Aorta (tissue), 5 donors: Measurements from ENCODE around the gene DDAH2. TPM values are rescaled to one million over a fixed set of nuclear protein-coding genes. Genes with fewer than 3 reads are reported as not detected.

Experiments
- ATAC-seq: fragments of 200-7000 bp; cut with Tn5 transposase; one replicate; pipeline ENCODE4 v1.9.1; 2022; ENCODE audit warnings: moderate library complexity; ENCODE audit not compliant: low FRiP score
- DNase-seq, 2 donors: peaks; one replicate each; pipeline ENCODE4 v3.0.0-alpha.2; 2020
- H3K27ac ChIP-seq, 2 donors: one replicate each; pipeline ENCODE4 v1.5.1; 2013; ENCODE audit warnings: low read length in 2 of 2, mild to moderate bottlenecking in 2 of 2, moderate library complexity in 2 of 2, control low read depth in 1 of 2, inconsistent platforms in 1 of 2, low read depth in 1 of 2
- H3K27me3 ChIP-seq, 2 donors: one replicate each; pipeline ENCODE4 v1.6.1; 2013; ENCODE audit warnings: control low read depth in 1 of 2, low read length in 1 of 2, mild to moderate bottlenecking in 1 of 2, moderate library complexity in 1 of 2; ENCODE audit not compliant: insufficient read depth in 2 of 2, control insufficient read depth in 1 of 2
- H3K36me3 ChIP-seq, 2 donors: one replicate each; pipeline ENCODE4 v1.6.1; 2013; ENCODE audit warnings: control low read depth in 1 of 2, low read length in 1 of 2, mild to moderate bottlenecking in 1 of 2; ENCODE audit not compliant: insufficient read depth in 2 of 2, control insufficient read depth in 1 of 2
- H3K4me1 ChIP-seq, 2 donors: one replicate each; pipeline ENCODE4 v1.6.1; 2013; ENCODE audit warnings: low read length in 2 of 2, control low read depth in 1 of 2, mild to moderate bottlenecking in 1 of 2, moderate library complexity in 1 of 2; ENCODE audit not compliant: insufficient read depth in 2 of 2, control insufficient read depth in 1 of 2
- H3K4me3 ChIP-seq, 2 donors: one replicate each; pipeline ENCODE4 v1.5.1; 2013; ENCODE audit warnings: low read length in 2 of 2, control low read depth in 1 of 2, mild to moderate bottlenecking in 1 of 2
- H3K9me3 ChIP-seq: one replicate; pipeline ENCODE4 v1.6.1; 2013; ENCODE audit warnings: mild to moderate bottlenecking, low read length; ENCODE audit not compliant: control insufficient read depth
- WGBS, 2 donors: extraction: QIAGEN DNeasy Blood & Tissue Kit; methylation state at CpG; one replicate each; pipeline ENCODE4 v1.1.7; 2013; 5-methylcytosine and 5-hydroxymethylcytosine counted together
- intact Hi-C, 2 donors: fragments of 100-400 bp; cut with DNase I; formaldehyde crosslinking; loops; one replicate each; pipeline versions ENCODE4 v1.14.2 to v1.15.0; 2022
- polyA plus RNA-seq, 2 donors: library from polyadenylated mRNA; stranded (reverse); fragments of 200-250 nt; gene quantifications; one replicate each; pipeline ENCODE4 v1.2.3, GENCODE V29; 2013
- total RNA-seq, 2 donors: library from RNA; stranded (reverse); fragmentation: NEBNext Ultra II Directional; extraction: Animal tissue kit (Norgen Biotek cat#: 25700); gene quantifications; one replicate each; pipeline ENCODE4 v1.2.1, GENCODE V29; 2021
- donor health status: healthy with polysubstance abuse.
- donor health status: Bipolar disorder and iron deficiency.
- donor health status: DM: no; HTN: no; CAD: no.
- donor health status: DM: no; HTN: no; CAD: no.
- donor health status: DM: yes; HTN: yes; CAD: no.

Gene DDAH2
- total and polyA plus RNA-seq, 4 donors: 118 to 189 (median 127) TPM

DNA sequence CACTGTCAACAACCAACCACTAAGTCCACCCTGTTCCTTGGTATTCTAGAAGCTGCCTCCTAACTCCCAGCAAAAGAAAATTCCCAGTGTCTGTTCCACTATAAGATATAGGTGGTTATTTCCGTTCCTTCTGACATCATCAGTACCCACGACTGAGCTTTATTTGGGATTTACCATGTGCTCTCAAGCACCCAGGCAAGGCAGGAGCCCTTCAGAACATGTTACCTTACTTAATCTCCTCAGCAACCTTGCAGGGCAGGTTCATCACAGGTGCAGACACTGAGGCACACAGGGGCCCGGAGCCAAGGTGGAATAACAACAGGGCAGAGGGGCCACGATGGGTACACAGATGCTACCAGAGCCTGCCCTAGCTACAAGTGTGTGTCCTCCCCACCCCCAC, 36.7 kb downstream of the DDAH2 start:
- 79% methylated on average over 4 of the region's 4 CpGs for WGBS, 2 donors
- Histone ChIP-seq H3K4me1 (no peaks in the 10 kb centered on the region), H3K36me3 (peaks cover 0 to 6% of the 10 kb centered on the region in 2 donors), H3K27me3 (no peaks in the 10 kb centered on the region), H3K9me3 (no peaks in the 10 kb centered on the region), H3K4me3 (no peak overlapping the region), H3K27ac (no peak overlapping the region)
- intact Hi-C loops: loop anchor here in 1 of 2 donors (10.0 kb wide), 1 partner anchor 192 kb away; no protein-coding TSS in a partner anchor
- ATAC-seq: no peak
- no peak for DNase-seq

DNA sequence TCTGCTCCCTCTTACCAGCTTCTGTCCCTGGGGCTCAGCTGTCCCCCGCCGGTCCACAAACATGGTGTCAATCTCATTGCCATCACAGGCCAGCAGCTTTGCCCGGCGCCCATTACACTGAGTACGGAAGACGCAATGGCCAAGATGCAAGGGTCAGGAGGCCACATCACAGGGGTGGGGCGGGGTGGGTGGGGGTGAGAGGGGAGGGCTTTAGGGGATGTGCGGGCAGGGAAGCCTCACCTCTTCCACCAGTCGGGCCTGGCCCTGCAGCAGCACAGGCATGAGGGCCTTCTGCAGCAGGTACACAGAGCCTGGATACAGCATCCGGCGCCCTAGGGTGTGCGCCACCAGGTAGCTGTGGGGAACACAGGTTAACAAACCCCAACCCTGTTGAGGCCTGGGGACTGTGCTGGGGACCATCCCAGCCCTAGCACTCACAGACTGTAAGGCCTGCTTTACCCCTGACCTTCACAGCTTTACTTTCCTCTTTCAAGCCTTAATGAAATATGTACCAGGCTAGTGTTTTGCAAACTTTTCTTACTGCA, 37.5 kb downstream of the DDAH2 start:
- ATAC-seq: no peak
- DNase-seq: no peak
- H3K36me3 ChIP-seq: peaks cover 0 to 4% of the 10 kb centered on the region in 2 donors
- no peaks in the 10 kb centered on the region for H3K9me3 ChIP-seq
- no peaks in the 10 kb centered on the region for H3K27me3 ChIP-seq
- WGBS, 2 donors: 91 to 93% methylated on average over 12 of the region's 12 CpGs
- no peak overlapping the region for H3K27ac ChIP-seq
- H3K4me1 ChIP-seq: no peaks in the 10 kb centered on the region
- H3K4me3 ChIP-seq: no peak overlapping the region
- intact Hi-C loops: loop anchor here in 1 of 2 donors (10.0 kb wide), 1 partner anchor 193 kb away; no protein-coding TSS in a partner anchor

DNA sequence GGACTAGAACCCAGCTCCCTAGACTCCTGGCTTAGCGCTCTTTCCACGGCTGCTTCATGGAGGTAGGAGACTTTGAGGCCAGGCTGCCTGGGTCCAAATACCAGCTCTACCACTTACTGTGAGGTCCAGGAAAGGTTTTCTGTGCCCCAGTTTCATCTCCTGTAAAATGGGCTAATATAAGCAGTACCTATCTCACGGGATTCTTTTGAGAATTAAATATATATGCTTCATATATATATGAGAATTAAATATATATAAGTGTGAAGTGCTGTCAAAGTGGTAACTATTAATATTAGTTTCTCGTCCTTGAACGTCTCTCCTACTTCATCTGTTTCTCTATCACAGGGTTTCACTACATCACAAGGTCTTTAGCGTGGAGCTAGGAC, 38.0 kb downstream of the DDAH2 start:
- H3K4me1 ChIP-seq: no peaks in the 10 kb centered on the region
- no peaks in the 10 kb centered on the region for H3K27me3 ChIP-seq
- ATAC-seq (no peak), DNase-seq (no peak)
- no peaks in the 10 kb centered on the region for H3K9me3 ChIP-seq
- 88 to 89% methylated on average over 6 of the region's 6 CpGs for WGBS, 2 donors
- peaks cover 0 to 6% of the 10 kb centered on the region in 2 donors for H3K36me3 ChIP-seq
- intact Hi-C loops: loop anchor here in 1 of 2 donors (10.0 kb wide), 1 partner anchor 194 kb away; no protein-coding TSS in a partner anchor
- no peak overlapping the region for H3K27ac ChIP-seq
- H3K4me3 ChIP-seq: no peak overlapping the region

DNA sequence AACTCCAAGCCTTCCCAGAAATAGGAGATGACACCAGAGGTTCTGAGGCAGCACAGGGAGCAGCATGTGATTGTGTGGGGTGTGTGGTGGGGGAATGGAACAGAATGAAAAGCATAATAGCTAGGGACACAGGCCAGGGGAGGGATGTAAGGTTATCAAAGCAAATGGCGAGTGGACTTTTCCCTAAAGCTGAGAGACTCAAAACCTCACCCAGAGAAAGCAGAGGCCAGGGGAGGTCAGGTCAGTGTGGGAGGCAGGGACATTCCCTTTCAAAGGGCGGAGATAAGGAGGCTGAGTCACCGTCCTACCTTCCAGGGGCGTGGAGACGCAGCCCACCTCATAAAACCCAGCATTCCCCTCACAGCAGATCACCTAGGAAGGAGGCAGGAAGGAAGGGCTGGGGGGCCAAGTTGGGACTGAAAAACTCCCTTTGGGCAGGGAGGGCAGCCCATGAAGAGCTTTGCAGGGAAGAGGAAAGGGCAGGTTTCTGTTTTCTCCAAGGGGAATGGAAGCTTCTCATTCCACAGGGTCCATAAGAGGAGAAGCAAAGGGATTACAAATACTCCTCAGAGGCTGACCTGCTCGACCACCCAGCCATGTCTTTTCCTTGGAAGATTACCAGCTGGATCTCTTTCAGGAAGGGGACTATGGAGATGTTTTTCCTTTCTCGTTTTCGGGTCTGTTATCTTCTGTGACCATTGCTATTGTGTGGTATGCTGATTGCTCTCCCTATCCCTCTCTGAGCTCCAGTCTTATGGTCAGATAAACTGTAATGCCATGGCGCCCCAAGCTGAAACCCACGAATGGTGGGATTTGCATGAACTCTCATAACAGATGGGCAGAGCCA, 38.6 kb downstream of the DDAH2 start:
- H3K27me3 ChIP-seq: no peaks in the 10 kb centered on the region
- H3K4me1 ChIP-seq: no peaks in the 10 kb centered on the region
- H3K4me3 ChIP-seq: no peak overlapping the region
- WGBS, 2 donors: 59 to 63% methylated on average over 10 of the region's 10 CpGs
- H3K9me3 ChIP-seq: no peaks in the 10 kb centered on the region
- intact Hi-C loops: loop anchor here in 1 of 2 donors (10.0 kb wide), 1 partner anchor 194 kb away; no protein-coding TSS in a partner anchor
- peaks cover 0 to 6% of the 10 kb centered on the region in 2 donors for H3K36me3 ChIP-seq
- H3K27ac ChIP-seq: no peak overlapping the region
- DNase-seq (no peak), ATAC-seq (no peak)

DNA sequence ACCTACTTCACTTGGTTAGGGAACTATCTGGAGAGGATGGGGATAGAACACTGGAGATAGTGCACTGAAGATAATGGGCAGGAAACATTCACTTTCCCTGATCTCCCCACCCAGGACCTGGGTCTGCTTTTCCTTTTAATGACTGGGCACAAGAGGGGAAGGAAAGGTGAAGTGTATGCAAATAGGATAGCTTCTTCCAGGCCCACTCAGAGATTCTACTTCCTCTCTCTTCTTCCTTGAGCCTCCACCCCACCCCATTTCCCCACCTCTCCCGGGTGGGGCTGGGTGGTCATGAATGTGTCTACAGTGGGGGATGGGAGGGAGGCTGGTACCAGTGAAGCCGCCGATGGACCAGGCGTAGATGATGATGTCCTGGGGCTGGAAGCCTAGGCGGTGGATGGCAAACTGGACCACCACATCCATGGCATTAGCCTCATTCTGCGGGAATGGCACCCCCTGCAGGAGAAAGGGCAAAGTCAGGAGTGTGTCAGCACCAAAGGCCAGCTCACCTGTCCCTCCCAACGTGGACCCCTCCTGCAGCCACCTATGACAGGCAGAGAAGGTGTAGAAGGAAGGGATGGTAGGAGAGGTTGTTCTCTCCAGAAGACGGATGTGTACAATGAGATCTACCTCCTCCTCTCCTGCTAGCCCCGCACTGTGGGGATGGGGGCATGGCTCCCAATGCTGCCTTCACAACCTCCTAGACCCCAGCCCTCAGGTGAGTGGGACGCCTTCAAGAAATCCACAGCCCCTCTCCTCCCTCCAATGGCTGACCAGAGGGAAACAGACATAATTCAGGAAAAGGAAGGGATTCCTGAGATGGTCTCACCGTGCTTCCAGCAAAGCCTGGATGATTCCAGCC, 39.6 kb downstream of the DDAH2 start:
- Histone ChIP-seq H3K27ac (no peak overlapping the region), H3K4me3 (no peak overlapping the region), H3K27me3 (no peaks in the 10 kb centered on the region), H3K9me3 (no peaks in the 10 kb centered on the region), H3K36me3 (peaks cover 0 to 6% of the 10 kb centered on the region in 2 donors), H3K4me1 (no peaks in the 10 kb centered on the region)
- ATAC-seq (no peak), DNase-seq (no peak)
- intact Hi-C loops: loop anchor here (10.0 kb wide), 3 partner anchors 145 to 195 kb away; partner anchors contain the start of gene NEU1 (in 1 of the 2)
- 75 to 76% methylated on average over 11 of the region's 11 CpGs for WGBS, 2 donors

DNA sequence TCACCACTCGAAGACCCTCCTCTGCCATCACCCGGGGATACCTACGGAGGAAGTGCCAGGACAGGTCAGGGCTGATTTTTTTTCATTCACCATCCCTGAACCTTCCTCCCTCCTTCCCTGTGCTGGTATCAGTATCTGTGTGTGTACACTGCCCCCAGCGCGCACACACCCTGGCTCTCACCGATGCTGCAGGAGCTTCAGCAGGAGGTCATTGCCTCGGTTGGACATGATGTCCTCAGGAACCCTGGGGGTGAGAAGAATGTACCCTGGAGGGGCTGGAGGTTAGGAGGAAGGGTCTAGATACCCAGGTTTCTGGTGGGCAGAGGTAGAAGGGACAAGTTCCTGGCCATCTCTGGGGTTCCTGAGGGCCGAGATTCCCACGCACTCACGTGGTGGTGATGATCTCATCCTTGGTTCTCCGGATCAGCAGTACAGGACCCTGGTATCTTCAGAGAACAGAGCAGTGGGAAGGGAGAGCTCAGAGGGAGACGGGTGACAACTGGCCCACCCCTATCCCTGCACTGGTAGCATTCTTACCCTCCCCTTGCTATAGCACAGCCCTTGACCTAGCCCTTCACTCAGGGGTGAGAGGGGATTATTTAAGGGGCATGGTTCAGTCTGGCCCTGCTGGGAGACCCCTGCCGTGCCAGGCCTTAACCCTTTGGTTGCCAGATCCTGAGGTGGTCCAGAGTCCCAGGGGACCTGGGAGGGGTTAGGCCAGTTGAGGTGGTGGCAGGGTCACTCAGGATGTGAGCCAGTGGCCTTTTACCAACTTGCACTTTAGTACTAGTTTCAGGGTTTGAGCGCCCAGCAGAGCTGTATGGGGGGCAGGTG, 41.0 kb downstream of the DDAH2 start:
- Histone ChIP-seq H3K9me3 (no peaks in the 10 kb centered on the region), H3K4me1 (no peaks in the 10 kb centered on the region), H3K4me3 (no peak overlapping the region), H3K27ac (no peak overlapping the region), H3K27me3 (no peaks in the 10 kb centered on the region), H3K36me3 (peaks cover 0 to 6% of the 10 kb centered on the region in 2 donors)
- intact Hi-C loops: loop anchor here (10.0 kb wide), 2 partner anchors 147 to 177 kb away; partner anchors contain the start of gene NEU1 (in 1 of the 2)
- DNase-seq: no peak
- ATAC-seq: no peak
- 73 to 80% methylated on average over 14 of the region's 14 CpGs for WGBS, 2 donors

DNA sequence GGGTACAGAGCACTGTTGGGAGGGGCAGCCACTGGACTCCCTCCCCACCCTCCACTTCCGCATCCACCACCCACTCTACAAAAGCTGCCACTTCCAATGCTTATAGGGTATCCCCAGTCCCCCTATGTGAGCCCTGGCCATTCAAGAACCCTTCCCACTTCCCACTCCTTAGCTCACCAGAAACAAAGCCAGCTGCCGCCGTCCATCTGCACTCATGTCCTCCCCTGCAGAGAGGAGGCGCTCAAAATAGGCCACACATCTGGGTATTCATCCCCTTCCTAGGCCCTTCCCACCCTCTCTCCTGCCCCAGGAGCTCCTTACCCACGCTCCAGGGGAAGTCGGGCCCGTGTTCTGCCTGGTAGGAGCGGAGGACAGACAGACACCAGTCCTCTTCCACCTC, 41.8 kb downstream of the DDAH2 start:
- 84 to 87% methylated on average over 8 of the region's 8 CpGs for WGBS, 2 donors
- Histone ChIP-seq H3K27ac (no peak overlapping the region), H3K4me3 (no peak overlapping the region), H3K4me1 (no peaks in the 10 kb centered on the region), H3K9me3 (no peaks in the 10 kb centered on the region), H3K27me3 (no peaks in the 10 kb centered on the region), H3K36me3 (peaks cover 0 to 6% of the 10 kb centered on the region in 2 donors)
- DNase-seq: no peak
- intact Hi-C loops: loop anchor here (10.0 kb wide), 2 partner anchors 147 to 177 kb away; partner anchors contain the start of gene NEU1 (in 1 of the 2)
- ATAC-seq: no peak
